Stimulated activated memory B cell treated with anti-CD40 and anti-IgM and Interleukin-4, amounts not matched to agents 10 μg/mL and 1 μg/mL and 100 μg/mL, for 72 hours (primary cell): ENCODE results near the gene SLC25A2.
"Not testable (repeated sequence)": the region's sequence is repeated elsewhere in the genome, so short reads cannot be mapped to it uniquely, and the experiment has no call there.

Experiments used
- ATAC-seq: fragments of 150-1000 bp; cut with Tn5 transposase; 2 replicates; pipeline ENCODE4 v1.10.0; 2021
- H3K27ac Mint-ChIP-seq: one replicate; pipeline ENCODE4 v1.8.0; 2022; ENCODE audit warnings: mild to moderate bottlenecking, mixed read lengths
- H3K27me3 Mint-ChIP-seq: one replicate; pipeline ENCODE4 v1.8.0; 2022; ENCODE audit warnings: mixed read lengths
- H3K36me3 Mint-ChIP-seq: one replicate; pipeline ENCODE4 v1.8.0; 2022; ENCODE audit warnings: mixed read lengths
- H3K4me1 Mint-ChIP-seq: one replicate; pipeline ENCODE4 v1.8.0; 2022; ENCODE audit warnings: mixed read lengths
- H3K4me3 Mint-ChIP-seq: one replicate; pipeline ENCODE4 v1.8.0; 2022; ENCODE audit warnings: mild to moderate bottlenecking, moderate library complexity, mixed read lengths
- H3K9me3 Mint-ChIP-seq: one replicate; pipeline ENCODE4 v1.8.0; 2022; ENCODE audit warnings: mixed read lengths

SLC25A2 gene

GRCh38 chr5:141303756-141304155 lies at the start of gene SLC25A2:
Gene SLC25A2, minus strand, starts transcription at chr5:141304049. Its CDS starts 184 bp downstream, at chr5:141303865.
- Mint-ChIP-seq H3K9me3 (peaks cover 26% of the 10 kb centered on the region), H3K36me3 (peaks cover 67% of the 10 kb centered on the region), H3K4me1 (peaks cover 6% of the 10 kb centered on the region), H3K4me3 (no peak within 1 kb of the TSS), H3K27ac (no peak within 1 kb of the TSS), H3K27me3 (no peaks in the 10 kb centered on the region)
- no peak for ATAC-seq

- peaks cover 81% of the 10 kb centered on the region for H3K27me3 Mint-ChIP-seq
- H3K4me3 Mint-ChIP-seq = no peak overlapping the region
- H3K4me1 Mint-ChIP-seq = no peaks in the 10 kb centered on the region
- peaks cover 4% of the 10 kb centered on the region for H3K36me3 Mint-ChIP-seq
- peaks cover 14% of the 10 kb centered on the region for H3K9me3 Mint-ChIP-seq
- ATAC-seq = no peak
- no peak overlapping the region for H3K27ac Mint-ChIP-seq
Observed at GRCh38 chr5:141351591-141351990, 47.7 kb upstream of the SLC25A2 start.

- Mint-ChIP-seq H3K4me3 (peak within 1 kb of the TSS; percentile 64), H3K9me3 (peaks cover 19% of the 10 kb centered on the region), H3K27ac (no peak within 1 kb of the TSS), H3K27me3 (peaks cover 81% of the 10 kb centered on the region), H3K4me1 (no peaks in the 10 kb centered on the region), H3K36me3 (peaks cover 4% of the 10 kb centered on the region)
- ATAC-seq = no peak
Observed at GRCh38 chr5:141349917-141350619, 46.2 kb upstream of the SLC25A2 start, which contains the start of gene PCDHGB1. Gene PCDHGB1, plus strand, starts transcription at chr5:141350099. Its CDS starts 162 bp downstream, at chr5:141350261.

- peaks cover 19% of the 10 kb centered on the region for H3K9me3 Mint-ChIP-seq
- H3K4me1 Mint-ChIP-seq, H3K27ac Mint-ChIP-seq, ATAC-seq, H3K36me3 Mint-ChIP-seq, H3K4me3 Mint-ChIP-seq: not testable (repeated sequence)
- H3K27me3 Mint-ChIP-seq = peaks cover 87% of the 10 kb centered on the region
Observed at GRCh38 chr5:141346017-141346416, 42.2 kb upstream of the SLC25A2 start.

GRCh38 chr5:141345327-141345726 lies 41.5 kb upstream of the SLC25A2 start:
- Mint-ChIP-seq H3K4me3 (no peak overlapping the region), H3K36me3 (peaks cover 3% of the 10 kb centered on the region), H3K27me3 (peaks cover 87% of the 10 kb centered on the region), H3K27ac (no peak overlapping the region), H3K9me3 (peaks cover 20% of the 10 kb centered on the region), H3K4me1 (no peaks in the 10 kb centered on the region)
- ATAC-seq = no peak

GRCh38 chr5:141343953-141344463 lies 40.2 kb upstream of the SLC25A2 start:
- no peak for ATAC-seq
- Mint-ChIP-seq H3K4me3 (peak overlapping the region; percentile 34), H3K4me1 (no peaks in the 10 kb centered on the region), H3K9me3 (peaks cover 22% of the 10 kb centered on the region), H3K36me3 (no peaks in the 10 kb centered on the region), H3K27me3 (peaks cover 85% of the 10 kb centered on the region), H3K27ac (no peak overlapping the region)

GRCh38 chr5:141343242-141343952 lies 39.5 kb upstream of the SLC25A2 start, which contains the start of gene PCDHGA3:
Gene PCDHGA3, plus strand, starts transcription at chr5:141343829. Its CDS starts 205 bp downstream, at chr5:141344034.
- peaks cover 22% of the 10 kb centered on the region for H3K9me3 Mint-ChIP-seq
- no peak for ATAC-seq
- no peaks in the 10 kb centered on the region for H3K4me1 Mint-ChIP-seq
- no peaks in the 10 kb centered on the region for H3K36me3 Mint-ChIP-seq
- H3K27me3 Mint-ChIP-seq = peaks cover 85% of the 10 kb centered on the region
- no peak within 1 kb of the TSS for H3K27ac Mint-ChIP-seq
- peak within 1 kb of the TSS; percentile 34 for H3K4me3 Mint-ChIP-seq

GRCh38 chr5:141342773-141343172 lies 38.9 kb upstream of the SLC25A2 start:
- Mint-ChIP-seq H3K27me3 (peaks cover 88% of the 10 kb centered on the region), H3K9me3 (peaks cover 26% of the 10 kb centered on the region), H3K4me1 (no peaks in the 10 kb centered on the region), H3K4me3 (no peak overlapping the region), H3K36me3 (no peaks in the 10 kb centered on the region), H3K27ac (no peak overlapping the region)
- no peak for ATAC-seq

- H3K27ac Mint-ChIP-seq, H3K4me1 Mint-ChIP-seq, H3K4me3 Mint-ChIP-seq, H3K36me3 Mint-ChIP-seq, ATAC-seq: not testable (repeated sequence)
- Mint-ChIP-seq H3K9me3 (peaks cover 28% of the 10 kb centered on the region), H3K27me3 (peaks cover 91% of the 10 kb centered on the region)
Observed at GRCh38 chr5:141340781-141341354, 37.0 kb upstream of the SLC25A2 start.

GRCh38 chr5:141338538-141339306 lies 34.9 kb upstream of the SLC25A2 start, which contains the start of gene PCDHGA2:
Gene PCDHGA2, plus strand, starts transcription at chr5:141338760.
- Mint-ChIP-seq H3K9me3 (peaks cover 27% of the 10 kb centered on the region), H3K36me3 (no peaks in the 10 kb centered on the region), H3K4me3 (peak within 1 kb of the TSS; percentile 18), H3K4me1 (no peaks in the 10 kb centered on the region), H3K27me3 (peaks cover 91% of the 10 kb centered on the region), H3K27ac (no peak within 1 kb of the TSS)
- ATAC-seq = no peak

GRCh38 chr5:141332571-141332970 lies 28.7 kb upstream of the SLC25A2 start:
- not testable (repeated sequence) for H3K36me3 Mint-ChIP-seq, H3K27ac Mint-ChIP-seq, ATAC-seq, H3K4me1 Mint-ChIP-seq, H3K4me3 Mint-ChIP-seq
- peaks cover 72% of the 10 kb centered on the region for H3K27me3 Mint-ChIP-seq
- H3K9me3 Mint-ChIP-seq = peaks cover 20% of the 10 kb centered on the region

- H3K27me3 Mint-ChIP-seq = peaks cover 68% of the 10 kb centered on the region
- no peak within 1 kb of the TSS for H3K27ac Mint-ChIP-seq
- H3K9me3 Mint-ChIP-seq = peaks cover 11% of the 10 kb centered on the region
Observed at GRCh38 chr5:141330299-141331080, 26.6 kb upstream of the SLC25A2 start, which contains the start of gene PCDHGA1. Gene PCDHGA1, plus strand, starts transcription at chr5:141330514.

GRCh38 chr5:141328231-141328630 lies 24.4 kb upstream of the SLC25A2 start:
- Mint-ChIP-seq H3K27me3 (peaks cover 50% of the 10 kb centered on the region), H3K9me3 (peaks cover 6% of the 10 kb centered on the region), H3K27ac (no peak overlapping the region), H3K4me1 (peaks cover 9% of the 10 kb centered on the region), H3K36me3 (no peaks in the 10 kb centered on the region), H3K4me3 (no peak overlapping the region)
- no peak for ATAC-seq

More at GRCh38 chr5:141330299-141331080, 26.6 kb upstream of the SLC25A2 start, which contains the start of gene PCDHGA1:
- Mint-ChIP-seq H3K4me1 (peaks cover 9% of the 10 kb centered on the region), H3K36me3 (no peaks in the 10 kb centered on the region), H3K4me3 (peak within 1 kb of the TSS; percentile 16)
- no peak for ATAC-seq
